HG02885 (cell line): Measurements from ENCODE around the gene TK2.

Experiments
- ATAC-seq: cut with Tn5 transposase; IDR thresholded peaks from one replicate; pipeline ENCODE4 v1.9.1; 2021; ENCODE audit warnings: mild to moderate bottlenecking; ENCODE audit not compliant: unreplicated experiment, poor library complexity

Gene TK2

GRCh38 chr16:66489385-66489784, 60.5 kb downstream of the TK2 start:
- no peak for ATAC-seq

GRCh38 chr16:66488505-66488904, 61.4 kb downstream of the TK2 start:
- ATAC-seq: no peak

GRCh38 chr16:66487580-66488275, 62.2 kb downstream of the TK2 start:
- ATAC-seq: no peak

- no peak for ATAC-seq
Observed at GRCh38 chr16:66486773-66487579, 62.9 kb downstream of the TK2 start.

GRCh38 chr16:66486199-66486772, 63.6 kb downstream of the TK2 start:
- ATAC-seq: no peak

- ATAC-seq: no peak
Observed at GRCh38 chr16:66485376-66485775, 64.5 kb downstream of the TK2 start.

GRCh38 chr16:66484453-66485213, 65.3 kb downstream of the TK2 start:
- ATAC-seq: no peak

- peak; percentile 65 for ATAC-seq
Observed at GRCh38 chr16:66483689-66484452, 66.1 kb downstream of the TK2 start.

- no peak for ATAC-seq
Observed at GRCh38 chr16:66481943-66482390, 68.0 kb downstream of the TK2 start.

- ATAC-seq: no peak
Observed at GRCh38 chr16:66481081-66481942, 68.6 kb downstream of the TK2 start.

- no peak for ATAC-seq
Observed at GRCh38 chr16:66480265-66481080, 69.4 kb downstream of the TK2 start.

GRCh38 chr16:66479661-66480264, 70.2 kb downstream of the TK2 start:
- ATAC-seq: no peak

GRCh38 chr16:66478733-66479511, 71.0 kb downstream of the TK2 start:
- peak; percentile 67 for ATAC-seq

- no peak for ATAC-seq
Observed at GRCh38 chr16:66477028-66477515, 72.8 kb downstream of the TK2 start.

- ATAC-seq: no peak
Observed at GRCh38 chr16:66476328-66477027, 73.4 kb downstream of the TK2 start.

- ATAC-seq: no peak
Observed at GRCh38 chr16:66475232-66475631, 74.7 kb downstream of the TK2 start.
